HepG2 (cell line): ENCODE measurements around the gene CD109. TPM values are rescaled to one million over a fixed set of nuclear protein-coding genes. Genes with fewer than 3 reads are reported as not detected.

ENCODE experiments used
- CHD2 ChIP-seq: IDR thresholded peaks from 2 replicates; pipeline ENCODE4 v1.6.1; 2011; ENCODE audit warnings: low read depth, low read length, improper control_type of control experiment
- DNMT3B ChIP-seq: conservative IDR thresholded peaks from 2 replicates; pipeline ENCODE4 v1.6.1; 2016; ENCODE audit warnings: missing biosample characterization, control low read depth
- FOXO1 ChIP-seq: sonication (generic); formaldehyde crosslinking; IDR thresholded peaks from 2 replicates; pipeline ENCODE4 v1.4.0; 2020; ENCODE audit warnings: missing genetic modification reagents
- HDAC6 ChIP-seq: fragments of 200-600 bp; sonication (generic); IDR thresholded peaks from 2 replicates; pipeline ENCODE4 v1.7.0; 2017; ENCODE audit warnings: mild to moderate bottlenecking, antibody characterized with exemption, low read length, low read depth
- IKZF4 ChIP-seq: sonication (generic); formaldehyde crosslinking; IDR thresholded peaks from 2 replicates; pipeline ENCODE4 v1.5.1; 2020; ENCODE audit warnings: borderline replicate concordance, mild to moderate bottlenecking, low read depth, missing genetic modification reagents; ENCODE audit errors: not compliant biosample characterization
- KDM3A ChIP-seq: IDR thresholded peaks from 2 replicates; pipeline ENCODE4 v1.6.1; 2018; ENCODE audit warnings: low read depth, missing compliant biosample characterization
- MTF2 ChIP-seq: sonication (generic); formaldehyde crosslinking; IDR thresholded peaks from 2 replicates; pipeline ENCODE4 v1.5.0; 2020; ENCODE audit warnings: missing genetic modification reagents, borderline replicate concordance
- NONO ChIP-seq, 2 experiments: fragments of 450-650 bp in 1 of 2; sonication (generic) in 1 of 2; formaldehyde crosslinking in 1 of 2; IDR thresholded peaks in 1 of 2; conservative IDR thresholded peaks in 1 of 2; 2 replicates each; pipeline versions ENCODE4 v1.6.1 to v1.8.0; 2017 to 2022; ENCODE audit warnings: mild to moderate bottlenecking in 1 of 2, missing genetic modification reagents in 1 of 2, moderate library complexity in 1 of 2
- PAX8 ChIP-seq: sonication (generic); formaldehyde crosslinking; IDR thresholded peaks from 2 replicates; pipeline ENCODE4 v1.8.0; 2022; ENCODE audit warnings: mild to moderate bottlenecking, missing genetic modification reagents, borderline replicate concordance
- PHB2 ChIP-seq: fragments of 450-650 bp; IDR thresholded peaks from 2 replicates; pipeline ENCODE4 v1.6.1; 2018; ENCODE audit not compliant: partially characterized antibody
- RNF2 ChIP-seq: fragments of 450-650 bp; conservative IDR thresholded peaks from 2 replicates; pipeline ENCODE4 v1.6.1; 2016; ENCODE audit warnings: low read depth
- TCF7L2 ChIP-seq: IDR thresholded peaks from 2 replicates; pipeline ENCODE4 v1.6.1; 2011; ENCODE audit warnings: mild to moderate bottlenecking, low read depth, low read length, moderate library complexity
- ZNF350 ChIP-seq: sonication (generic); formaldehyde crosslinking; IDR thresholded peaks from 2 replicates; pipeline ENCODE4 v1.4.0; 2020; ENCODE audit warnings: mild to moderate bottlenecking, low read depth, missing genetic modification reagents, borderline replicate concordance
- ZNF878 ChIP-seq: sonication (generic); formaldehyde crosslinking; IDR thresholded peaks from 2 replicates; pipeline ENCODE4 v1.8.1; 2023; ENCODE audit warnings: mild to moderate bottlenecking, missing genetic modification reagents, moderate library complexity
- ZSCAN31 ChIP-seq: sonication (generic); formaldehyde crosslinking; IDR thresholded peaks from 2 replicates; pipeline ENCODE4 v1.5.0; 2020; ENCODE audit warnings: low read depth, mild to moderate bottlenecking, missing genetic modification reagents
- polyA plus RNA-seq, 8 experiments: library from polyadenylated mRNA; depleted of rRNA in 3 of 8; stranded (reverse) in 7 of 8; unstranded in 1 of 8; fragments of >200 nt; fragmentation: Illumina TruSeq in 4 of 8; extraction: Trizol in 4 of 8; gene quantifications; 2 replicates each; pipeline versions ENCODE4 v1.2.1 to v1.2.3, GENCODE V29; 2011 to 2016; ENCODE audit warnings: low read depth in 4 of 8, missing spikeins in 1 of 8, mixed read lengths in 1 of 8; ENCODE audit not compliant: insufficient read depth in 1 of 8
- total RNA-seq, 5 experiments: library from RNA; depleted of rRNA; stranded (reverse); fragments of >200 nt; fragmentation: Illumina TruSeq; extraction: Trizol; gene quantifications; 2 replicates each; pipeline ENCODE4 v1.2.3, GENCODE V29; 2016; ENCODE audit warnings: low read depth in 1 of 5
- TF ChIP-seq, protein P1 (sequence below): sonication (generic); formaldehyde crosslinking; IDR thresholded peaks from 2 replicates; pipeline ENCODE4 v1.5.0; 2020; ENCODE audit warnings: mild to moderate bottlenecking, missing genetic modification reagents
- TF ChIP-seq, protein P2 (sequence below): sonication (generic); formaldehyde crosslinking; IDR thresholded peaks from 2 replicates; pipeline ENCODE4 v1.4.0; 2020; ENCODE audit warnings: missing genetic modification reagents
- TF ChIP-seq, protein P3 (sequence below): IDR thresholded peaks from 2 replicates; pipeline ENCODE4 v1.6.1; 2016
- TF ChIP-seq, protein P4 (sequence below): sonication (generic); formaldehyde crosslinking; IDR thresholded peaks from 2 replicates; pipeline ENCODE4 v1.4.0; 2020; ENCODE audit warnings: missing genetic modification reagents, borderline replicate concordance
- TF ChIP-seq, protein P5 (sequence below): IDR thresholded peaks from 2 replicates; pipeline ENCODE4 v1.6.1; 2012; ENCODE audit warnings: low read depth, low read length, improper control_type of control experiment

The CD109 gene
- total and polyA plus RNA-seq, 2 of the 13 experiments (the other 11 are each of a cell fraction or from before 2014, with no cell fraction given) = 0.93 to 2.1 TPM

DNA sequence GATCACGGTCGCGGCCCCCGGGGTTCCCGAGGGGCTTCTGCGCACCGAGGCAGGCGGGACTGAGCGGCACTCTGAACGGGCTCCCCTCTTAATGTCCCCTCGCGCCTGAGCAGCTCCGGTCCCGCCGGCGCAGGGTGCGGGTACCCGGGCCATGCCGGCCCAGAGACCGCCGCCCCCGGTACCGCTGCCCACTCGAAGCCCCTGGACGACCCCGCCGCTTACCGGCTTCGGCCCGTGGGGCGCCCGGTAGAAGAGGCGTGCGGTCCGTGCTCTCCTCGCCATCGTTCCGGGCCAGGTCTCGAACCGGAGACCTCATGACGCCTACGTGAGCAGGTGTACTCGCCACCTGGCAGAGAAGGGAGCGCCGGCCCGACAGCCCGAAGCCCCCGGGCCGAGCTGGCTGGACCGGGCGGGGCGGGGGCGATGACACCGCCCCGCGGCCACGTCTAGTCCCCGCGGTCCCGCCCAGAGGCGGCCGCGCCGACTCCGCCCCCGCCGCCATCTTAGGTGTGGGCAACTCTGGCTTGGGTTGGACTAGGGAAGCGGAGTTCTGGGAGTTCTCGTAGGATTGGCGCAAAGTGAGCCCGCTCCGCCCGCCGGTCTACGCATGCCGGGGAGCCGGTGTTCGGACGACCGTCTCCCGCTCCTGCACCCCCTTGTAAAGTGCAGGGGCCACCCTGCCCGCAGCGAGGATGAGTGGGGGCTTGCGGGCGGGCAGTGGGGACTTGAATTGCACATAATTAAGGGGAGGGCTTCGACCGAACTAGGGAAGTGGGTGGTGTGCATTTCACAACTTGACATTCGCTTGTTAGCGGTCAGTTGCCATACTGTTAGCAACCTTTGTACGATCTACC lies 42.2 kb upstream of the CD109 start, which contains the start of gene SLC17A5 (continued):
- TF ChIP-seq, protein P1, sequence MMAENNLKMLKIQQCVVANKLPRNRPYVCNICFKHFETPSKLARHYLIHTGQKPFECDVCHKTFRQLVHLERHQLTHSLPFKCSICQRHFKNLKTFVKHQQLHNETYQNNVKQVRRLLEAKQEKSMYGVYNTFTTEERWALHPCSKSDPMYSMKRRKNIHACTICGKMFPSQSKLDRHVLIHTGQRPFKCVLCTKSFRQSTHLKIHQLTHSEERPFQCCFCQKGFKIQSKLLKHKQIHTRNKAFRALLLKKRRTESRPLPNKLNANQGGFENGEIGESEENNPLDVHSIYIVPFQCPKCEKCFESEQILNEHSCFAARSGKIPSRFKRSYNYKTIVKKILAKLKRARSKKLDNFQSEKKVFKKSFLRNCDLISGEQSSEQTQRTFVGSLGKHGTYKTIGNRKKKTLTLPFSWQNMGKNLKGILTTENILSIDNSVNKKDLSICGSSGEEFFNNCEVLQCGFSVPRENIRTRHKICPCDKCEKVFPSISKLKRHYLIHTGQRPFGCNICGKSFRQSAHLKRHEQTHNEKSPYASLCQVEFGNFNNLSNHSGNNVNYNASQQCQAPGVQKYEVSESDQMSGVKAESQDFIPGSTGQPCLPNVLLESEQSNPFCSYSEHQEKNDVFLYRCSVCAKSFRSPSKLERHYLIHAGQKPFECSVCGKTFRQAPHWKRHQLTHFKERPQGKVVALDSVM (CRISPR knock-in tag) = peak; percentile 31; the same call in 1 of the 2 replicates
- TF ChIP-seq PHB2 (no peak), CHD2 (peak; percentile 44; the same call in 1 of the 2 replicates), ZNF350 (CRISPR knock-in tag) (peak; percentile 56; the same call in 1 of the 2 replicates), ZNF878 (peak; percentile 72; the same call in 1 of the 2 replicates), TCF7L2 (no peak), MTF2 (CRISPR knock-in tag) (no peak), DNMT3B (CRISPR knock-in tag) (0 out of 2 replicates have a peak, but pooled peaks have one; percentile 87), RNF2 (peak; percentile 95), IKZF4 (peak; percentile 82), PAX8 (CRISPR knock-in tag) (no peak), ZSCAN31 (0 out of 2 replicates have a peak, but pooled peaks have one; percentile 84), KDM3A (no peak), FOXO1 (CRISPR knock-in tag) (no peak), NONO (IDR thresholded peaks at IDR 0.05) (no peak), NONO (CRISPR knock-in tag; conservative IDR thresholded peaks at IDR 0.05) (no peak; the same call in 1 of the 2 replicates), HDAC6 (no peak)
- TF ChIP-seq, protein P2, sequence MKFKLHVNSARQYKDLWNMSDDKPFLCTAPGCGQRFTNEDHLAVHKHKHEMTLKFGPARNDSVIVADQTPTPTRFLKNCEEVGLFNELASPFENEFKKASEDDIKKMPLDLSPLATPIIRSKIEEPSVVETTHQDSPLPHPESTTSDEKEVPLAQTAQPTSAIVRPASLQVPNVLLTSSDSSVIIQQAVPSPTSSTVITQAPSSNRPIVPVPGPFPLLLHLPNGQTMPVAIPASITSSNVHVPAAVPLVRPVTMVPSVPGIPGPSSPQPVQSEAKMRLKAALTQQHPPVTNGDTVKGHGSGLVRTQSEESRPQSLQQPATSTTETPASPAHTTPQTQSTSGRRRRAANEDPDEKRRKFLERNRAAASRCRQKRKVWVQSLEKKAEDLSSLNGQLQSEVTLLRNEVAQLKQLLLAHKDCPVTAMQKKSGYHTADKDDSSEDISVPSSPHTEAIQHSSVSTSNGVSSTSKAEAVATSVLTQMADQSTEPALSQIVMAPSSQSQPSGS (CRISPR knock-in tag) = no peak
- TF ChIP-seq, protein P3, sequence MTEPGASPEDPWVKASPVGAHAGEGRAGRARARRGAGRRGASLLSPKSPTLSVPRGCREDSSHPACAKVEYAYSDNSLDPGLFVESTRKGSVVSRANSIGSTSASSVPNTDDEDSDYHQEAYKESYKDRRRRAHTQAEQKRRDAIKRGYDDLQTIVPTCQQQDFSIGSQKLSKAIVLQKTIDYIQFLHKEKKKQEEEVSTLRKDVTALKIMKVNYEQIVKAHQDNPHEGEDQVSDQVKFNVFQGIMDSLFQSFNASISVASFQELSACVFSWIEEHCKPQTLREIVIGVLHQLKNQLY = no peak
- TF ChIP-seq, protein P4, sequence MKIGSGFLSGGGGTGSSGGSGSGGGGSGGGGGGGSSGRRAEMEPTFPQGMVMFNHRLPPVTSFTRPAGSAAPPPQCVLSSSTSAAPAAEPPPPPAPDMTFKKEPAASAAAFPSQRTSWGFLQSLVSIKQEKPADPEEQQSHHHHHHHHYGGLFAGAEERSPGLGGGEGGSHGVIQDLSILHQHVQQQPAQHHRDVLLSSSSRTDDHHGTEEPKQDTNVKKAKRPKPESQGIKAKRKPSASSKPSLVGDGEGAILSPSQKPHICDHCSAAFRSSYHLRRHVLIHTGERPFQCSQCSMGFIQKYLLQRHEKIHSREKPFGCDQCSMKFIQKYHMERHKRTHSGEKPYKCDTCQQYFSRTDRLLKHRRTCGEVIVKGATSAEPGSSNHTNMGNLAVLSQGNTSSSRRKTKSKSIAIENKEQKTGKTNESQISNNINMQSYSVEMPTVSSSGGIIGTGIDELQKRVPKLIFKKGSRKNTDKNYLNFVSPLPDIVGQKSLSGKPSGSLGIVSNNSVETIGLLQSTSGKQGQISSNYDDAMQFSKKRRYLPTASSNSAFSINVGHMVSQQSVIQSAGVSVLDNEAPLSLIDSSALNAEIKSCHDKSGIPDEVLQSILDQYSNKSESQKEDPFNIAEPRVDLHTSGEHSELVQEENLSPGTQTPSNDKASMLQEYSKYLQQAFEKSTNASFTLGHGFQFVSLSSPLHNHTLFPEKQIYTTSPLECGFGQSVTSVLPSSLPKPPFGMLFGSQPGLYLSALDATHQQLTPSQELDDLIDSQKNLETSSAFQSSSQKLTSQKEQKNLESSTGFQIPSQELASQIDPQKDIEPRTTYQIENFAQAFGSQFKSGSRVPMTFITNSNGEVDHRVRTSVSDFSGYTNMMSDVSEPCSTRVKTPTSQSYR = peak; percentile 31; the same call in 1 of the 2 replicates
- TF ChIP-seq, protein P5, sequence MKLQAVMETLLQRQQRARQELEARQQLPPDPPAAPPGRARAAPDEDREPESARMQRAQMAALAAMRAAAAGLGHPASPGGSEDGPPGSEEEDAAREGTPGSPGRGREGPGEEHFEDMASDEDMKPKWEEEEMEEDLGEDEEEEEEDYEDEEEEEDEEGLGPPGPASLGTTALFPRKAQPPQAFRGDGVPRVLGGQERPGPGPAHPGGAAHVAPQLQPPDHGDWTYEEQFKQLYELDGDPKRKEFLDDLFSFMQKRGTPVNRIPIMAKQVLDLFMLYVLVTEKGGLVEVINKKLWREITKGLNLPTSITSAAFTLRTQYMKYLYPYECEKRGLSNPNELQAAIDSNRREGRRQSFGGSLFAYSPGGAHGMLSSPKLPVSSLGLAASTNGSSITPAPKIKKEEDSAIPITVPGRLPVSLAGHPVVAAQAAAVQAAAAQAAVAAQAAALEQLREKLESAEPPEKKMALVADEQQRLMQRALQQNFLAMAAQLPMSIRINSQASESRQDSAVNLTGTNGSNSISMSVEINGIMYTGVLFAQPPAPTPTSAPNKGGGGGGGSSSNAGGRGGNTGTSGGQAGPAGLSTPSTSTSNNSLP = no peak
